ENCODE data around the gene SPATC1L.

DNA sequence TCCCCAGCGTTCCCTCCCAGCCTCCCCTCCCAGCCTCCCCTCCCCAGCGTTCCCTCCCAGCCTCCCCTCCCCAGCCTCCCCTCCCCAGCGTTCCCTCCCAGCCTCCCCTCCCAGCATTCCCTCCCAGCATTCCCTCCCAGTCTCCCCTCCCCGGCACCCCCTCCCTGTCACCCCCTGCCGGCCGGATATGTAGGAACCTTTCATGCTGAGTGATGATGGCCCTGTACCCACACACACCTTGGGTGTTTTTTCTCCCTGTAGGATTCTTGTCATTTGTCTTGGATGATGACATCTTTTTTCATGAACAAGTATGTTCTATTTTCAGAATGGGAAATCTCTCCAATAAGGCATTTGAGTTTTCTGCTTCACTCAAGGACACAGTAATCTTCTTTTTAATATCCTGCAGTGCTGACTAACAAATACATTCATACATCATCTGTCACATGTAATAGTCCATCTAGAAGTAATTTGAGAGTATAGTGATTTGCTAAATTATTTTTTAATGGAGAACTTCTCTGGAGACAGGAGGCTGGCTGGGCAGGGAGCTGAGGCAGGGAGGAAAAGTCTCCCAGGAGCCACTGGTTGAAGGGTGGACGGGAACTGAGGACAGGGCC is 48.4 kb downstream of the SPATC1L start:
- TF ChIP-seq ZNF565 (CRISPR knock-in tag; conservative IDR thresholded peaks at IDR 0.05; ENCODE audit: low read depth) (no peak), ZFP30 (CRISPR knock-in tag; IDR thresholded peaks at IDR 0.05) (no peak)
- TF ChIP-seq, protein P1, sequence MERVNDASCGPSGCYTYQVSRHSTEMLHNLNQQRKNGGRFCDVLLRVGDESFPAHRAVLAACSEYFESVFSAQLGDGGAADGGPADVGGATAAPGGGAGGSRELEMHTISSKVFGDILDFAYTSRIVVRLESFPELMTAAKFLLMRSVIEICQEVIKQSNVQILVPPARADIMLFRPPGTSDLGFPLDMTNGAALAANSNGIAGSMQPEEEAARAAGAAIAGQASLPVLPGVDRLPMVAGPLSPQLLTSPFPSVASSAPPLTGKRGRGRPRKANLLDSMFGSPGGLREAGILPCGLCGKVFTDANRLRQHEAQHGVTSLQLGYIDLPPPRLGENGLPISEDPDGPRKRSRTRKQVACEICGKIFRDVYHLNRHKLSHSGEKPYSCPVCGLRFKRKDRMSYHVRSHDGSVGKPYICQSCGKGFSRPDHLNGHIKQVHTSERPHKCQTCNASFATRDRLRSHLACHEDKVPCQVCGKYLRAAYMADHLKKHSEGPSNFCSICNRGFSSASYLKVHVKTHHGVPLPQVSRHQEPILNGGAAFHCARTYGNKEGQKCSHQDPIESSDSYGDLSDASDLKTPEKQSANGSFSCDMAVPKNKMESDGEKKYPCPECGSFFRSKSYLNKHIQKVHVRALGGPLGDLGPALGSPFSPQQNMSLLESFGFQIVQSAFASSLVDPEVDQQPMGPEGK (CRISPR knock-in tag; IDR thresholded peaks at IDR 0.05; ENCODE audit: borderline replicate concordance), result no peak
